ENCODE results near the gene PSMD14.

- no peak for TF ChIP-seq POLR2AphosphoS5 (IDR thresholded peaks at IDR 0.05)
- TF ChIP-seq, protein P1, sequence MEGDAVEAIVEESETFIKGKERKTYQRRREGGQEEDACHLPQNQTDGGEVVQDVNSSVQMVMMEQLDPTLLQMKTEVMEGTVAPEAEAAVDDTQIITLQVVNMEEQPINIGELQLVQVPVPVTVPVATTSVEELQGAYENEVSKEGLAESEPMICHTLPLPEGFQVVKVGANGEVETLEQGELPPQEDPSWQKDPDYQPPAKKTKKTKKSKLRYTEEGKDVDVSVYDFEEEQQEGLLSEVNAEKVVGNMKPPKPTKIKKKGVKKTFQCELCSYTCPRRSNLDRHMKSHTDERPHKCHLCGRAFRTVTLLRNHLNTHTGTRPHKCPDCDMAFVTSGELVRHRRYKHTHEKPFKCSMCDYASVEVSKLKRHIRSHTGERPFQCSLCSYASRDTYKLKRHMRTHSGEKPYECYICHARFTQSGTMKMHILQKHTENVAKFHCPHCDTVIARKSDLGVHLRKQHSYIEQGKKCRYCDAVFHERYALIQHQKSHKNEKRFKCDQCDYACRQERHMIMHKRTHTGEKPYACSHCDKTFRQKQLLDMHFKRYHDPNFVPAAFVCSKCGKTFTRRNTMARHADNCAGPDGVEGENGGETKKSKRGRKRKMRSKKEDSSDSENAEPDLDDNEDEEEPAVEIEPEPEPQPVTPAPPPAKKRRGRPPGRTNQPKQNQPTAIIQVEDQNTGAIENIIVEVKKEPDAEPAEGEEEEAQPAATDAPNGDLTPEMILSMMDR (IDR thresholded peaks at IDR 0.05) = no peak
Observed at GRCh38 chr2:161351678-161352077, 43.5 kb downstream of the PSMD14 start.

All from upper lobe of left lung (tissue), 4 donors.